Measurements from ENCODE around the gene GPR176. TPM values are rescaled to one million over a fixed set of nuclear protein-coding genes. Genes with fewer than 3 reads are reported as not detected.

GPR176 gene
- total RNA-seq, 1 donor from 2014 or later = 1.7 TPM

GRCh38 chr15:39804026-39804425 lies 116.0 kb downstream of the GPR176 start:
- DNase-seq (ENCODE audit: low spot score) = no peak

GRCh38 chr15:39803016-39803415 lies 117.0 kb downstream of the GPR176 start:
- no peak for DNase-seq (ENCODE audit: low spot score)

GRCh38 chr15:39801641-39802309 lies 118.3 kb downstream of the GPR176 start:
- no peak for DNase-seq (ENCODE audit: low spot score)

GRCh38 chr15:39799552-39800011 lies 120.5 kb downstream of the GPR176 start:
- no peak for DNase-seq (ENCODE audit: low spot score)

- DNase-seq (ENCODE audit: low spot score) = no peak
These were observed 121.7 kb downstream of the GPR176 start for GRCh38 chr15:39798382-39798781.

- no peak for DNase-seq (ENCODE audit: low spot score)
These were observed 122.7 kb downstream of the GPR176 start for GRCh38 chr15:39797407-39797806.

GRCh38 chr15:39796601-39797000 lies 123.5 kb downstream of the GPR176 start:
- no peak for DNase-seq (ENCODE audit: low spot score)

- no peak for DNase-seq (ENCODE audit: low spot score)
These were observed 124.6 kb downstream of the GPR176 start for GRCh38 chr15:39795486-39795885.

GRCh38 chr15:39794954-39795353 lies 125.1 kb downstream of the GPR176 start:
- no peak for DNase-seq (ENCODE audit: low spot score)

GRCh38 chr15:39793923-39794322 lies 126.1 kb downstream of the GPR176 start:
- no peak for DNase-seq (ENCODE audit: low spot score)

- DNase-seq (ENCODE audit: low spot score) = no peak
These were observed 127.2 kb downstream of the GPR176 start for GRCh38 chr15:39792844-39793335.

GRCh38 chr15:39792025-39792843 lies 127.8 kb downstream of the GPR176 start:
- DNase-seq (ENCODE audit: low spot score) = no peak

- DNase-seq (ENCODE audit: low spot score) = no peak
These were observed 130.3 kb downstream of the GPR176 start for GRCh38 chr15:39789736-39790135.

GRCh38 chr15:39788800-39789565 lies 131.1 kb downstream of the GPR176 start:
- DNase-seq (ENCODE audit: low spot score) = no peak

GRCh38 chr15:39788108-39788507 lies 132.0 kb downstream of the GPR176 start:
- DNase-seq (ENCODE audit: low spot score) = no peak

GRCh38 chr15:39787479-39787878 lies 132.6 kb downstream of the GPR176 start:
- DNase-seq (ENCODE audit: low spot score) = no peak

- DNase-seq (ENCODE audit: low spot score) = no peak
These were observed 133.5 kb downstream of the GPR176 start for GRCh38 chr15:39786447-39787056.

GRCh38 chr15:39785841-39786240 lies 134.2 kb downstream of the GPR176 start:
- no peak for DNase-seq (ENCODE audit: low spot score)

GRCh38 chr15:39785139-39785538 lies 134.9 kb downstream of the GPR176 start:
- no peak for DNase-seq (ENCODE audit: low spot score)

- DNase-seq (ENCODE audit: low spot score) = no peak
These were observed 135.4 kb downstream of the GPR176 start for GRCh38 chr15:39784638-39785037.

- DNase-seq (ENCODE audit: low spot score) = no peak
These were observed 135.9 kb downstream of the GPR176 start for GRCh38 chr15:39784125-39784524.

Data from ureter (tissue), 1 donor.